HCT116 (cell line): ENCODE results near the gene TOP2B. TPM values are rescaled to one million over a fixed set of nuclear protein-coding genes. Genes with fewer than 3 reads are reported as not detected.

ENCODE experiments used
- ATAC-seq: fragments of 200-7000 bp; cut with Tn5 transposase; 2 replicates; pipeline ENCODE4 v1.9.1; 2020; ENCODE audit warnings: mild to moderate bottlenecking, moderate library complexity
- BruUV-seq: library from RNA; stranded (reverse); fragments of 400-500 nt; replicated peaks from 2 replicates; lab custom pipeline; 2021; lab: Mats Ljungman, UMichigan
- CTCF ChIA-PET: fragments of 300-600 bp; sonication (Branson Sonifier 250); formaldehyde crosslinking; loops from one replicate; lab custom pipeline; 2021; ENCODE audit warnings: antibody characterized with exemption; lab: Charles Lee
- POLR2A ChIA-PET: fragments of 300-600, 350-600 bp; sonication (Branson Sonifier 250); formaldehyde crosslinking; loops from one replicate; lab custom pipeline; 2021; ENCODE audit warnings: antibody characterized with exemption; lab: Charles Lee
- RAD21 ChIA-PET, 2 experiments: fragments of 300-600 bp; sonication (Branson Sonifier 250); formaldehyde crosslinking; loops; one replicate each; lab custom pipeline; 2023; ENCODE audit warnings: low total read pairs in 2 of 2; ENCODE audit not compliant: uncharacterized antibody in 2 of 2, unreplicated experiment in 2 of 2, low non-redundant PET in 1 of 2; lab: Charles Lee
- DNase-seq: peaks from one replicate; pipeline ENCODE4 v3.0.0-alpha.2; 2010; ENCODE audit warnings: low read depth, low spot score
- H2AFZ ChIP-seq: fragments of 200-600 bp; shearing (Covaris generic), sonication (generic); 2 replicates; pipeline ENCODE4 v1.6.1; 2017; ENCODE audit warnings: low read depth, mixed run types, mixed read lengths, antibody characterized with exemption, low read length; ENCODE audit not compliant: poor library complexity, severe bottlenecking
- H3K27ac ChIP-seq: 2 replicates; pipeline ENCODE4 v1.5.1; 2012; ENCODE audit warnings: low read depth, low read length
- H3K27me3 ChIP-seq: fragments of 200-600 bp; sonication (generic); 2 replicates; pipeline ENCODE4 v1.6.1; 2016; ENCODE audit warnings: mixed run types, low read length, mixed read lengths; ENCODE audit not compliant: insufficient read depth
- H3K36me3 ChIP-seq, 2 experiments: fragments of 200-500 bp in 1 of 2; fragments of 200-600 bp in 1 of 2; sonication (Bioruptor generic) in 1 of 2; sonication (generic) in 1 of 2; 2 replicates each; pipeline versions ENCODE4 v1.5.1 to v1.6.1; 2014 to 2016; ENCODE audit warnings: low read length in 2 of 2, inconsistent platforms in 1 of 2, mixed read lengths in 1 of 2, mixed run types in 1 of 2; ENCODE audit not compliant: insufficient read depth in 2 of 2, control insufficient read depth in 1 of 2
- H3K4me1 ChIP-seq, 2 experiments: fragments of 200-600 bp in 1 of 2; sonication (generic) in 1 of 2; 2 replicates each; pipeline versions ENCODE4 v1.5.1 to v1.6.1; 2012 to 2017; ENCODE audit warnings: low read length in 2 of 2, inconsistent platforms in 1 of 2, mild to moderate bottlenecking in 1 of 2, mixed read lengths in 1 of 2, mixed run types in 1 of 2, moderate library complexity in 1 of 2; ENCODE audit not compliant: insufficient read depth in 2 of 2, control insufficient read depth in 1 of 2
- H3K4me2 ChIP-seq: fragments of 200-600 bp; sonication (generic); 2 replicates; pipeline ENCODE4 v1.6.1; 2017; ENCODE audit warnings: mixed run types, low read length, mixed read lengths
- H3K4me3 ChIP-seq, 2 experiments: fragments of 200-600 bp in 1 of 2; sonication (generic) in 1 of 2; replicated peaks in 1 of 2; 2 replicates each; pipeline ENCODE4 v1.5.1; 2011 to 2016; ENCODE audit warnings: low read length in 2 of 2, control low read depth in 1 of 2, low read depth in 1 of 2, mild to moderate bottlenecking in 1 of 2, mixed read lengths in 1 of 2, mixed run types in 1 of 2
- H3K79me2 ChIP-seq: fragments of 200-600 bp; sonication (generic); 2 replicates; pipeline ENCODE4 v1.6.1; 2017; ENCODE audit warnings: mild to moderate bottlenecking, mixed run types, low read length, moderate library complexity, mixed read lengths; ENCODE audit not compliant: insufficient read depth
- H3K9ac ChIP-seq: fragments of 200-600 bp; sonication (generic); 2 replicates; pipeline ENCODE4 v1.6.1; 2016; ENCODE audit warnings: low read length, mixed read lengths
- H3K9me2 ChIP-seq: fragments of 200-600 bp; sonication (generic), shearing (Covaris generic); 2 replicates; pipeline ENCODE4 v1.6.1; 2017; ENCODE audit warnings: mixed run types, mild to moderate bottlenecking, moderate library complexity; ENCODE audit not compliant: insufficient read depth
- H3K9me3 ChIP-seq, 2 experiments: fragments of 200-500 bp in 1 of 2; fragments of 200-600 bp in 1 of 2; sonication (Bioruptor generic) in 1 of 2; sonication (generic) in 1 of 2; 2 replicates each; pipeline ENCODE4 v1.6.1; 2014 to 2017; ENCODE audit warnings: low read length in 2 of 2, mixed read lengths in 2 of 2, inconsistent platforms in 1 of 2, low read depth in 1 of 2, mild to moderate bottlenecking in 1 of 2, mixed run types in 1 of 2, moderate library complexity in 1 of 2; ENCODE audit not compliant: control insufficient read depth in 1 of 2, insufficient read depth in 1 of 2
- H4K20me1 ChIP-seq: fragments of 200-600 bp; sonication (generic), shearing (Covaris generic); 2 replicates; pipeline ENCODE4 v1.6.1; 2017; ENCODE audit warnings: mixed run types, mild to moderate bottlenecking, moderate library complexity; ENCODE audit not compliant: insufficient read depth
- ATF3 ChIP-seq: IDR thresholded peaks from 2 replicates; pipeline ENCODE4 v1.6.1; 2012
- CBX3 ChIP-seq: IDR thresholded peaks from 2 replicates; pipeline ENCODE4 v1.6.1; 2012; ENCODE audit warnings: low read depth
- FOSL1 ChIP-seq: IDR thresholded peaks from 2 replicates; pipeline ENCODE4 v1.6.1; 2012; ENCODE audit warnings: low read depth
- POLR2A ChIP-seq: IDR thresholded peaks from 2 replicates; pipeline ENCODE4 v1.7.0; 2011; ENCODE audit warnings: borderline replicate concordance; ENCODE audit not compliant: insufficient read depth, insufficient read length; ENCODE audit errors: extremely low read depth
- RAD21 ChIP-seq: IDR thresholded peaks from 2 replicates; pipeline ENCODE4 v1.6.1; 2012; ENCODE audit warnings: low read depth, mild to moderate bottlenecking
- TCF7L2 ChIP-seq: IDR thresholded peaks from 2 replicates; pipeline ENCODE4 v1.7.0; 2011; ENCODE audit warnings: borderline replicate concordance, inconsistent platforms; ENCODE audit not compliant: insufficient read depth, insufficient read length; ENCODE audit errors: extremely low read depth
- ZBTB33 ChIP-seq: IDR thresholded peaks from 2 replicates; pipeline ENCODE4 v1.6.1; 2011; ENCODE audit warnings: mild to moderate bottlenecking, low read length, moderate library complexity; ENCODE audit not compliant: insufficient replicate concordance; ENCODE audit errors: extremely low read depth
- intact Hi-C: fragments of 100-400 bp; cut with micrococcal nuclease; formaldehyde crosslinking; loops from 2 replicates; pipeline ENCODE4 v1.10.0; 2022
- total RNA-seq: library from RNA; stranded (reverse); gene quantifications from one replicate; pipeline ENCODE4 v1.2.1, GENCODE V29; 2021; ENCODE audit not compliant: unreplicated experiment
- TF ChIP-seq, protein P1 (sequence below): IDR thresholded peaks from 2 replicates; pipeline ENCODE4 v1.6.1; 2012; ENCODE audit warnings: low read depth

Gene TOP2B
- total RNA-seq, 1 experiment from 2014 or later: 101 TPM

GRCh38 chr3:25573386-25574171 lies 91.1 kb downstream of the TOP2B start:
- H3K27ac ChIP-seq: no peak overlapping the region
- no peak overlapping the region for H3K4me2 ChIP-seq

More at GRCh38 chr3:25573386-25574171, 91.1 kb downstream of the TOP2B start:
- H3K4me3 ChIP-seq: no peak overlapping the region
- POLR2A ChIA-PET: no interaction called here
- no peak overlapping the region for H3K9ac ChIP-seq
- no peak for ATAC-seq
- no peaks in the 10 kb centered on the region for H3K9me3 ChIP-seq
- no peaks in the 10 kb centered on the region for H3K9me2 ChIP-seq
- no peaks in the 10 kb centered on the region for H3K36me3 ChIP-seq
- no peaks in the 10 kb centered on the region for H3K27me3 ChIP-seq
- no peaks in the 10 kb centered on the region for H3K4me1 ChIP-seq
- H4K20me1 ChIP-seq: no peaks in the 10 kb centered on the region
- TF ChIP-seq TCF7L2: no peak
- TF ChIP-seq ATF3: no peak
- TF ChIP-seq, protein P1, sequence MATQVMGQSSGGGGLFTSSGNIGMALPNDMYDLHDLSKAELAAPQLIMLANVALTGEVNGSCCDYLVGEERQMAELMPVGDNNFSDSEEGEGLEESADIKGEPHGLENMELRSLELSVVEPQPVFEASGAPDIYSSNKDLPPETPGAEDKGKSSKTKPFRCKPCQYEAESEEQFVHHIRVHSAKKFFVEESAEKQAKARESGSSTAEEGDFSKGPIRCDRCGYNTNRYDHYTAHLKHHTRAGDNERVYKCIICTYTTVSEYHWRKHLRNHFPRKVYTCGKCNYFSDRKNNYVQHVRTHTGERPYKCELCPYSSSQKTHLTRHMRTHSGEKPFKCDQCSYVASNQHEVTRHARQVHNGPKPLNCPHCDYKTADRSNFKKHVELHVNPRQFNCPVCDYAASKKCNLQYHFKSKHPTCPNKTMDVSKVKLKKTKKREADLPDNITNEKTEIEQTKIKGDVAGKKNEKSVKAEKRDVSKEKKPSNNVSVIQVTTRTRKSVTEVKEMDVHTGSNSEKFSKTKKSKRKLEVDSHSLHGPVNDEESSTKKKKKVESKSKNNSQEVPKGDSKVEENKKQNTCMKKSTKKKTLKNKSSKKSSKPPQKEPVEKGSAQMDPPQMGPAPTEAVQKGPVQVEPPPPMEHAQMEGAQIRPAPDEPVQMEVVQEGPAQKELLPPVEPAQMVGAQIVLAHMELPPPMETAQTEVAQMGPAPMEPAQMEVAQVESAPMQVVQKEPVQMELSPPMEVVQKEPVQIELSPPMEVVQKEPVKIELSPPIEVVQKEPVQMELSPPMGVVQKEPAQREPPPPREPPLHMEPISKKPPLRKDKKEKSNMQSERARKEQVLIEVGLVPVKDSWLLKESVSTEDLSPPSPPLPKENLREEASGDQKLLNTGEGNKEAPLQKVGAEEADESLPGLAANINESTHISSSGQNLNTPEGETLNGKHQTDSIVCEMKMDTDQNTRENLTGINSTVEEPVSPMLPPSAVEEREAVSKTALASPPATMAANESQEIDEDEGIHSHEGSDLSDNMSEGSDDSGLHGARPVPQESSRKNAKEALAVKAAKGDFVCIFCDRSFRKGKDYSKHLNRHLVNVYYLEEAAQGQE: no peak
- TF ChIP-seq RAD21: no peak
- TF ChIP-seq FOSL1: no peak
- no peak for TF ChIP-seq CBX3
- no peak for TF ChIP-seq ZBTB33
- TF ChIP-seq POLR2A: no peak
- intact Hi-C loops: no loop called here
- CTCF ChIA-PET: no interaction called here
- DNase-seq: no peak
- H2AFZ ChIP-seq: no peak overlapping the region
- RAD21 ChIA-PET: no interaction called here
- no peaks in the 10 kb centered on the region for H3K79me2 ChIP-seq
- no TSS peak for BruUV-seq
